Measurements from ENCODE around the gene JAGN1.
"Not testable (repeated sequence)": the region's sequence is repeated elsewhere in the genome, so short reads cannot be mapped to it uniquely, and the experiment has no call there.

Gene JAGN1

DNA sequence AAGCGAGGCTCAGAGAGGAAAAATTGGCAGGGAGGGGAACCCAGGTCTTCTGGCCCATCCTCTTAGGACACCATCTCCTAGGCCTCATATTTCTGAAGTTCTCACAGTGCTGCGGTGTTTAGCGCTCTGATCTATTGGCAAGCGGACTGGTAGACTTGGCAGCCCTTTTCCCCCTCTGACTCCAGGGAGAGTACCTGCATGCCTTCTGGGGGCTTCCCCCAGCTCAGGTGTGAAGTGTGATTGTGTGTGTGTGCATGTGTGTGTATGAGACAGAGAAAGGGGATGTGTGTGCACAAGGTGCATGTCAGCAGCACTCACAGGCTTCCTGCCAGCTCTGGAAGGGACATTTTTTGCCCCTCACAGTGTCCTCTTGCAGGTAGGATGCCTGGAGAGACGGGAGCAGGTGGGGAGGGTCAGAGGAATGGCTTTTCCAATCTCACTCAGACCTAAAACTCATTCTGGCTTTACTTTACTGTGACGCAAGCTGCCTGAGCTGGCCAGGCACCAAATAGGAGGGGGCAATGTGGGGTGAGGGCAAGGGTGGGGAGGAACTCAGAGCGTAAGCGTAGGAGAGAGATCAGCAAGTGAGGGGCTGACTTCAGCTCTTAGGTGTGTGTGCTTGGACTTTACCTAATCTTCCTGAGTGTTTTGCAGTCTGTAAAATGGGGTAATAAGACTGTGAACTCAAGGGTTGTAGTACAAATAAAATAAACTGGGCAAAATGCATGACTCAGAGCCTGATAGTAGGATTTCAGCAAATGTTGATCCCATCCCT, 8.2 kb downstream of the JAGN1 start:
- no peak for DNase-seq

DNA sequence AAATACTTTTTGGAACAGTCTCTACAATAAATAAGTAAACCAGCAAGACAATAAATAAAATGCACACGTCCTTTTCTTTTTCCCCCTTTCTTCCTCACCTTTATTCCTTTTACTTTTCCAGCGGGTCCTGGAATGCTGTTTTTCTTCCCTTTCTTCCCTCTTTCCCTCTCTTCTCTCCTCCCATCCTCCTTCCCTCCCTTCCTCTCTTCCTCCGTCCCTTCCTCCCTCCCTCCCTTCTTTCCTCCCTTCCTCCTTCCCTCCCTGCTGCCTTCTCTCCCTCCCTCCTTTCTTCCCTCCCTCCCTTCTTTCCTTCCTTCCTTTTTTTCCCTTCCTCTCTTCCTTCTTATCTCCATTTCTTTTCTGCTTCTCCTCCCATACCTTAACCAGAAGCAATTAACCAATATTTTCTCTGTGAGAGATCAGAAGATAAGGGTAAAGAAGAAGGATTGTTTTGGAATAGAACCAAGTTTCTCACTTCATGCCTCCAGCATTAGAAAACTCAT, 8.9 kb downstream of the JAGN1 start:
- DNase-seq, result no peak

GRCh38 chr3:9900965-9901415, 10.6 kb downstream of the JAGN1 start:
- not testable (repeated sequence) for DNase-seq

DNA sequence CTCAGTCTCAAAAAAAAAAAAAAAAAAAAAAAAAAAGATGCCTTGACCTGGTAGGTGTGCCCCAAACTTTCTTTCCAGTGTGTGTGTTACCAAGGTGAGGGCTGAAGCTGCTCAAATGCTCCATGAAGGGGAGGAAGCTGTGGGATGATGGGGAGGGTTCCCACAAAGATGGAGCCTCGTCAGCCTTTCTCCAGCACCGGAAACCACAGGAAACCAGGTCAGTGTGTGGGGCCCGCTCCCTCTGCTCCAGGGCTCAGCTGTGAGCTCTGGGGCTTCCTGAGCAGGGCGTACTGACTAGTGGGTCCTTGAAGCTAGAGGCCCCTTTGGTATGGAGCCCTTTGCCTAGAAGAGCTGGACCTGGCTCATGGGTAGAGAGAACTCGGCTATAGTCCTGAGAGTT, 11.6 kb downstream of the JAGN1 start:
- no peak for DNase-seq

DNA sequence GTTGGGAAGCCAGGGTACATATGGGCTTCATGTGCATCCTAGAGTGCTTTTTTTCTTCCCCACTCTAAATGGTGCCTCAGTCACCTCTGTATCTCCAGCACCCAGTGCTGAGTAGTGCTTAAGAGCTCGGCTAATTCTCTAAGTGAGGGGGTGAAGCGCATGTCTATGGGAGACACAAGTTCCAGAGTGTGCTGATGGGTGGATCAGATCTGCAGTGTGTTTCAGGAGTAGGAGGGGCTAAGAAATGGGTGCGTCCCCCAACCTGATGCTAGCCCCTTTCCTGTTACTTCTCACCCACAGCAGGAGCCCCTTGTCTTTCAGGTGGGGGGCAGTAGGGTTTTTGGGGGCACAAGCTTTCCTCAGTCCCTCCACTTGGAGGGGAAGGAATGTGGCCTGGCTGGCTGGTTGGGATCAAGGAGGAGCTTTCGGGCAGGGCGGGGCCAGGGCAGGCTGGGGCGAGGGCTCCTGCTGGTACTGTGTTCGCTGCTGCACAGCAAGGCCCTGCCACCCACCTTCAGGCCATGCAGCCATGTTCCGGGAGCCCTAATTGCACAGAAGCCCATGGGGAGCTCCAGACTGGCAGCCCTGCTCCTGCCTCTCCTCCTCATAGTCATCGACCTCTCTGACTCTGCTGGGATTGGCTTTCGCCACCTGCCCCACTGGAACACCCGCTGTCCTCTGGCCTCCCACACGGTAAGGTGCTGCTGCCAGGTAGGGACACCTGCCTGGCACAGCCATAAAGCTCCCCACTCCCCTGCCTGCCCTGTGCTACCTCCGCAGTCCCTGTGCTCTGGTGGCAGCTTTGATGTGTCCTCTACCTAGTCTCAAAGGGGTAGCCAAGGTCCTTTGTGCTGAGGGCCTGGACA, 12.2 kb downstream of the JAGN1 start, which contains the start of gene IL17RE:
TSS of gene IL17RE (plus strand) at position 477 of the 866 bp plus-strand sequence. CDS start at position 562, 85 bp downstream.
- no peak for DNase-seq

- DNase-seq, result no peak
Measured at GRCh38 chr3:9903238-9903624, 12.8 kb downstream of the JAGN1 start.

GRCh38 chr3:9903904-9904303, 13.5 kb downstream of the JAGN1 start:
- DNase-seq, result no peak

DNA sequence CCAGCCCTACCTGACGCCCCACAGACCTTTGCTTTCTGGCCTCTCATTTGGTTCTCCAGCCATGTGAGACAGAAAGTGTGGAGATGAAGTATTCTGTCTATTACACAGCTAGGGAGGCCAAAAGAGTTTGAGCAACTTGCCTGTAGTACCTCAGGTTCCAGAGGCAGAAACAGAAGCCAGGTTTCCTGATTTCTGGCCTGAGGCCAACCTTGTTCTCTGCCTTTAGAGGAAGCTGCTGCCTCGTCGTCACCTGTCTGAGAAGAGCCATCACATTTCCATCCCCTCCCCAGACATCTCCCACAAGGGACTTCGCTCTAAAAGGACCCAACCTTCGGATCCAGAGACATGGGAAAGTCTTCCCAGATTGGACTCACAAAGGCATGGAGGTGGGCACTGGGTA, 16.1 kb downstream of the JAGN1 start:
- DNase-seq, result no peak

DNA sequence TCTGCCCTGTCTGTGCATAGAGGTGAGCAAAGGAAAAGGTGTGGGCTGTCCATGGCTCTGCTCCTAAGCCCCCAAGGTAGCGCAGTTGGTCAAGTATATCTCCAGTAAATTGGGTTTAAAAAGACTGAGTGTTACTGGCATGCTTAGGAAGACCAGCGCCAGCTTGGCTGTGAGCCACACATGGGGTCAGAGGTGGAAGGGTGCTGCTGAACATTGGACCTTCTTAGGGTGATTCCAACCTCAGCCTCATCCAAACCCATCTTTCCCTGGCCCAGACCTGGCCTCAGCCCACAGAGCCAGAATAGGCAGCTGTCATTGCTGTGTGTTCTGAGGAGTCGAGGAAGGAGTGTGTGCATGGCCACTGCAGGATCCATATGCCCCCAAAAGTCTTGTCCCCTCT, 17.9 kb downstream of the JAGN1 start:
- no peak for DNase-seq

GRCh38 chr3:9909221-9910013, 19.0 kb downstream of the JAGN1 start:
- DNase-seq, result no peak

DNA sequence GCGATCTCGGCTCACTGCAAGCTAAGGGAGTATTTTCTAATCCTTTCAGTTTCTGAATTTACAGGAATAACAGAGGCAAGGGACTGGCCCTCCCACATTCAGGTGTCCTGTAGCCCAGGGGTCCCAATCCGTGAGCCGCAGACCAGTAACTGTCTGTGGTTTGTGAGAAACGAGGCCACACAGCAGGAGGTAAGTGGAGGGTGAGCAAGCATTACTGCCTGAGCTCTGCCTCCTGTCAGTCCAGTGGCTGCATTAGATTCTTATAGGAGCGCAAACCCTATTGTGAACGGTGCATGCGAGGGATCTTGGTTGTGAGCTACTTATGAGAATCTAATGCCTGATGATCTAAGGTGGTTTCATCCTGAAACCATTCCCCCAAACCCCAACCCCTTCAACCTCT, 21.5 kb downstream of the JAGN1 start:
- DNase-seq, result no peak

GRCh38 chr3:9912294-9912935, 22.0 kb downstream of the JAGN1 start:
- DNase-seq, result no peak

- DNase-seq, result no peak
Measured at GRCh38 chr3:9913601-9914000, 23.2 kb downstream of the JAGN1 start.

DNA sequence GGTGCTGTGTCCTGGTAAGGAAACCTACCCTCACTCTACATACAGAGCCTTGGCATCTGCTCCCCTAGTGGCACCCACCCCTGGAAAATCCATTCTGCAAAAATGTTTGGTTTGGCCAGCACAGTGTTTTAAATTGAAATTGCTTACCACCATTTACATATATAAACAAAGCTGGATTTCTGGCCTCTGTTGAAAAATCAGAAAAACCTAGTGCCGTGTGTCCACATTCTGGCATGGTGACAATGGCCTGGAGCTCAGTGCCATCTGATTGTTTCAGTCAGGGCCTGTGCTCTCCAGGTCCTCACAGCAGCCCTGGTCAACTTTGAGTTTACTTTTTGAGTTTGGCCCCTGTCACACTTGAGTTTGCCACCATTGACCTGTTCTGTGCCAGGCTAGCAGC, 23.6 kb downstream of the JAGN1 start:
- no peak for DNase-seq

DNA sequence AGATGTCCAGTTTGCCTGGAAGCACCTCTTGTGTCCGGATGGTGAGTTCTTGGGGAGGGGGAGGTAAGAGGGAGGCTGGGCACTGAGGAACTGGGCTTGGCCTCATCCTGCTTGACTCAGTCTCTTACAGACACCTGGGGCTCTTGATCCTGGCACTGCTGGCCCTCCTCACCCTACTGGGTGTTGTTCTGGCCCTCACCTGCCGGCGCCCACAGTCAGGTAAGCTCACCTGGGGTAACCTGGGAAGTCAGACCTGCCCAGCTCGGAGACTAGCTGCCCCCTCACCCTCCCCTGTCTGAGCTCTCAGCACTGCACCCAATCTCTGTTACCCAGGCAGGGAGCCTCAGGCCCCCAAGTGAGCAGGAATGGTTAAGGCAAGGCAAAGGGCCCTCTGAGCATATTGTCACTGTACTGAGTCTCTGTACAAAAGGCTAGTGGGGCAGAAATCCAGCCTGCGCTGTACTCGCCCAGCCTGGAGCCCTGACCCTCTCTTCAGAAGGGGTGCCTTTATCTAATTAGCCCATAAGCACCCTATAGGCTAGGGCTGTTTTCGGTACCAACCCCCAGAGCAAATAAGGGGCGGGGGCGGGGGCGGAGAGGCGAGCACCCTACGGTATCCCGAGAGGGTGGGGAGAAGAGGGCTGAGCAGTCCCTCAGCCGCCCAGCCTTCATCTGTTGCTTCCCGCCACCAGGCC, 24.3 kb downstream of the JAGN1 start:
- DNase-seq, result no peak

GRCh38 chr3:9915254-9916141, 25.1 kb downstream of the JAGN1 start:
- peak; percentile 39 for DNase-seq

DNA sequence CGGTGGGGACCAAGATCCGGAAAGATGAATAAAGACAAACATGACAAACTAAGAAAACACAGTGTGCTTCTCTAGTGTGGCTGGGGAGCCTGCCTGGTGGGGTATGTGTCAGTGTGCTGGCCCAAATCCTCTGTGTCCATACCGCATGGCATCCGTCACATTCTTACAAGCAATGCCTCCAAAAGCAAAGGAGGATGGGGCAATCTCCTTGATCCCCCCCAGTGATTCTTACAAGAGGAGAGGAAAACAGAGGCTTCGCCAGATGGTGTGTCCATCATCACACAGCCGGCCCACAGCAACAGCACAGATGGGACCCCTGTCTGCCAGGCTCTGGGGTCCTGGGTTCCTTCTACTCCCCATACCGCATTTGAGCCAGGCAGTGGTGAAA, 25.9 kb downstream of the JAGN1 start:
- DNase-seq, result no peak

DNA sequence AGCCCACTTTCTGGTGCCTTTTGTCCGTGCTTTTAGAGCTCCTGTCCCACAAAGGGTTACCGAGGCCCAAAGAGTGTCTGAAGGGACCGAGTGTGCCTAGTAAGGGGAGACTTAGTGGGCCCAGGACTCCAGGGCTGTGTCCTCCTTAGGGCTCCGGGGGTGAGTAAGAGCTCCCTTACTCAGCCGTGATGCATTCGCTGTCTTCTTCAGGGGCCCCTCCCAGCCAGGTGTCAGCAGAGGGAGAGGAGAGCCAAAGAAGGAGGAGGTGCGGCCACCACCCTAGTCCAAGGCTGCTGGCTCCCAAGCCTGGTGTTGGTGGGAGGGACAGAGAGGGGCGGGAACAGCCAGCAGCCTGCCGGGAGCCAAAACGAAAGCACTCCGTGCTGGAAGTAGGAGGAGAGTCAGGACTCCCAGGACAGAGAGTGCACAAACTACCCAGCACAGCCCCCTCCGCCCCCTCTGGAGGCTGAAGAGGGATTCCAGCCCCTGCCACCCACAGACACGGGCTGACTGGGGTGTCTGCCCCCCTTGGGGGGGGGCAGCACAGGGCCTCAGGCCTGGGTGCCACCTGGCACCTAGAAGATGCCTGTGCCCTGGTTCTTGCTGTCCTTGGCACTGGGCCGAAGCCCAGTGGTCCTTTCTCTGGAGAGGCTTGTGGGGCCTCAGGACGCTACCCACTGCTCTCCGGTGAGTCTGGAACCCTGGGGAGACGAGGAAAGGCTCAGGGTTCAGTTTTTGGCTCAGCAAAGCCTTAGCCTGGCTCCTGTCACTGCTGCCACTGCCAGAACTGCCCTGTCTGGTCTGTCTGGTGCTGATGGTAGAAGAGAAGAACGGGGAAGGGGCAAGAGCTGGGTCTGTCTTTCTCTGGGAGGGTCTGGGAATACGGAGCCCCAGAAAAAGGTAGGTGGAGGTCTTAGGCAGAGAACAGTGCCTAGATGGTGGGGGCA, 26.6 kb downstream of the JAGN1 start, which contains the start of gene IL17RC:
TSS of gene IL17RC (plus strand) at position 365 of the 947 bp plus-strand sequence. CDS start at position 583, 218 bp downstream.
- peak; percentile 58 for DNase-seq

- no peak for DNase-seq
Measured at GRCh38 chr3:9917820-9918219, 27.4 kb downstream of the JAGN1 start.
